Measurements from ENCODE around the gene PSD4.

GRCh38 chr2:113176696-113177355 is 3.1 kb downstream of the PSD4 start:
- TF ChIP-seq CTCF (IDR thresholded peaks at IDR 0.05) (no peak), CHD2 (IDR thresholded peaks at IDR 0.05; ENCODE audit: low read length, partially characterized antibody) (no peak), RFX5 (IDR thresholded peaks at IDR 0.05; ENCODE audit: low read length) (no peak), EZH2phosphoT487 (IDR thresholded peaks at IDR 0.05; ENCODE audit: borderline replicate concordance, low read depth) (no peak), YY1 (IDR thresholded peaks at IDR 0.05; ENCODE audit: low read depth) (no peak), TAF1 (IDR thresholded peaks at IDR 0.05; ENCODE audit: borderline replicate concordance, low read depth, low read length) (no peak), MAX (IDR thresholded peaks at IDR 0.05; ENCODE audit: low read depth) (no peak), TEAD4 (IDR thresholded peaks at IDR 0.05; ENCODE audit: borderline replicate concordance, insufficient read depth) (no peak), EP300 (IDR thresholded peaks at IDR 0.05; ENCODE audit: borderline replicate concordance in 1 of 2, low read depth in 1 of 2, low read length in 1 of 2) (no peak), USF2 (IDR thresholded peaks at IDR 0.05; ENCODE audit: borderline replicate concordance, low read depth, low read length) (no peak), USF1 (IDR thresholded peaks at IDR 0.05; ENCODE audit: borderline replicate concordance, low read depth) (no peak), RAD21 (IDR thresholded peaks at IDR 0.05; ENCODE audit: low read length) (no peak), POLR2AphosphoS5 (IDR thresholded peaks at IDR 0.05; ENCODE audit: low read depth, low read length) (no peak)

Data from SK-N-SH (cell line).